PFSK-1 (cell line): Measurements from ENCODE around the gene MEX3A.

Source experiments
- POLR2AphosphoS5 ChIP-seq: IDR thresholded peaks from 2 replicates; pipeline ENCODE4 v1.6.1; 2012; ENCODE audit warnings: low read depth, mild to moderate bottlenecking, control low read depth, low read length, moderate library complexity
- TAF1 ChIP-seq: IDR thresholded peaks from 2 replicates; pipeline ENCODE4 v1.6.1; 2012; ENCODE audit warnings: low read length, control low read depth, borderline replicate concordance; ENCODE audit not compliant: insufficient read depth

DNA sequence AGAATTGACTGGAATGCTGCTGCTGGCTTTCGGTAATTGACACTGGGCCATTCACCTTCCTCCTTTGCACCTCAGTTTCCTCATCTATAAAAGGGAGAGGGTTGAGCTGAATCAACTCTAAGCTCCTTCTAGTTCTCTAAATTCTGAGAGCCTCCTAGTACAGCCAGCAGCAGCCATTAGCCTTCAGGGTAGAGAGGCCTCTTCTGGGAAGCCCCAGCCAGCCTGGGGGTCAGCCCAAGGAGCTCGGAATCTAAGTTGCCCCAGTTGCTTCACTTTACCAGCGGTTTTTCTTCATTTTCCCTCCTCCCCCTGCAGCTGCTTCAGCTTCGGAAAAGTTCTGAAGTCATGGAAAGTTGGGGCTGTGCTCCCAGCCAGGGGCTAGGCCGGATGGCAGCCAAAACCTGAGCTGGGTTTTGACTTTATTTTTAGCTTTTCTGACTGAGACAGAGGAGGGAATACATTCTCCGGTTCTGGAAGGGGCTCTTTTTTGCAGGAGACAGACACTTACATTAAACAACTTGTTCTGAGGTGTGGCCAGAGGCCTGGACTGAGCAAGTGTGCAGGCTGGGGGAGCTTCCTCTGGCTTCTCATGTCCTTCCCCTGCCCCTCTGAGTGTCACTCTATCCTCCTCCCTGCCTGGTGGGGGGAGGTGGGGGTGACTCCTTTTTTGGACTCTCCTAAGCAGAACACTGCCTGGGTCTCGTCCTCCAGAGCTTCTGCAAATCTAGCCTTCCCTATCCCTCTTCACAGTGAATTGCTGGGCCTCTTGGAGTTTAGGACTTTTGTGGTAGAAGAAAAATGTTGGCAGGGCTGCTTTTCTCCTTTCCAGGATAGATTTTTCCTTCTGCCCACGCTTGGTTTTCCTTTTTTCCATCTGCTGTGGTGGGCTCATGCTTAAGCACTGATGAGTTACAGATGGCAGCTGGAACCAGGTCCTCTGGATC, 46.7 kb upstream of the MEX3A start:
- TF ChIP-seq POLR2AphosphoS5 (no peak), TAF1 (no peak)
